ENCODE measurements around the gene GLIS2.

The GLIS2 gene

GRCh38 chr16:4373909-4374742 lies 58.3 kb downstream of the GLIS2 start:
- H3K4me3 ChIP-seq (ENCODE audit: control insufficient read depth, low read depth, low read length) = peak overlapping the region; percentile 89
- peak; percentile 95 for DNase-seq (ENCODE audit: low read depth)
- TF ChIP-seq, protein P1, sequence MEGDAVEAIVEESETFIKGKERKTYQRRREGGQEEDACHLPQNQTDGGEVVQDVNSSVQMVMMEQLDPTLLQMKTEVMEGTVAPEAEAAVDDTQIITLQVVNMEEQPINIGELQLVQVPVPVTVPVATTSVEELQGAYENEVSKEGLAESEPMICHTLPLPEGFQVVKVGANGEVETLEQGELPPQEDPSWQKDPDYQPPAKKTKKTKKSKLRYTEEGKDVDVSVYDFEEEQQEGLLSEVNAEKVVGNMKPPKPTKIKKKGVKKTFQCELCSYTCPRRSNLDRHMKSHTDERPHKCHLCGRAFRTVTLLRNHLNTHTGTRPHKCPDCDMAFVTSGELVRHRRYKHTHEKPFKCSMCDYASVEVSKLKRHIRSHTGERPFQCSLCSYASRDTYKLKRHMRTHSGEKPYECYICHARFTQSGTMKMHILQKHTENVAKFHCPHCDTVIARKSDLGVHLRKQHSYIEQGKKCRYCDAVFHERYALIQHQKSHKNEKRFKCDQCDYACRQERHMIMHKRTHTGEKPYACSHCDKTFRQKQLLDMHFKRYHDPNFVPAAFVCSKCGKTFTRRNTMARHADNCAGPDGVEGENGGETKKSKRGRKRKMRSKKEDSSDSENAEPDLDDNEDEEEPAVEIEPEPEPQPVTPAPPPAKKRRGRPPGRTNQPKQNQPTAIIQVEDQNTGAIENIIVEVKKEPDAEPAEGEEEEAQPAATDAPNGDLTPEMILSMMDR (conservative IDR thresholded peaks at IDR 0.05; ENCODE audit: control insufficient read depth, insufficient read depth, low read depth, low read length) = no peak

- DNase-seq (ENCODE audit: low read depth) = peak; percentile 66
- peak overlapping the region; percentile 6 for H3K4me3 ChIP-seq (ENCODE audit: control insufficient read depth, low read depth, low read length)
- TF ChIP-seq, protein P1 (conservative IDR thresholded peaks at IDR 0.05; ENCODE audit: control insufficient read depth, insufficient read depth, low read depth, low read length) = no peak
These were observed 59.9 kb downstream of the GLIS2 start for GRCh38 chr16:4375717-4376116.

DNA sequence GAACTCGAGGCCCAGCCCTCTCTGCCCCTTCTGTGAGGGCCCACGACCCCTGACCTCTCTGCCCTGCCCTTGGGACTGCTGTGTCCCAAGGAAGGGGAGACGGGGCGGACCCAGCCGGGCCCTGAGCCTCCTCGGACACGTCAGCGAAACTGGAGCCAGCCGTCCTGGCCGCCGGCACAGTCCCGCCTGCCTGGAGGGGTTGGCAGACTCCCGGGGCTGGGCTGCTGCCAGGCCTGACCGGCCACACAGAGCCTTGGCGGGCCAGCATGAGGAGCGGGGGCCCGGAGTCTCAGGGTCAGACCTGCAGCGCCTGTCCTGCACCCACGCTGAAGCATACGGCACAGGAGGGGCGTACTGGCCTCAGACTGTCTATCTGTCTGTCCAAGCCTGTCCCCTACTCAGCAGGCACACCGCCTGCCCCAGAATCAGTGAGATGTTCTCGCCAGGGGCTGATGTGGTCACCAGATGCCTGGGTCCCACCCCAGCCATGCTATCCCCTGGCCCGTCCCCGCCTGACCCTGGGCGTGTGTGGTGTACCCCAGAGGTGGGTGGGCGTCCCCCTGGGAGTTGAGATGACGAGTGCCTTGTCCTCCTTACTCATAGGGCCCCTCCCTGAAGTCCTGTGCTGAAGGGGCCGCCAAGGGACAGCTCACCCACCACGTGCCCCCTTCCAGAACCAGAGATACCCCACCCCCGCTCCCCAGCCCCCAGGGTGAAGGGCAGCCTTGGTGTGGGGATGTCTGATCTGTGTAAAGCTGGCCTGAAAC lies 60.4 kb downstream of the GLIS2 start:
- peak; percentile 95 for DNase-seq (ENCODE audit: low read depth)
- peak overlapping the region; percentile 15 for H3K4me3 ChIP-seq (ENCODE audit: control insufficient read depth, low read depth, low read length)

GRCh38 chr16:4376893-4377572 lies 61.2 kb downstream of the GLIS2 start:
- TF ChIP-seq, protein P1 (conservative IDR thresholded peaks at IDR 0.05; ENCODE audit: control insufficient read depth, insufficient read depth, low read depth, low read length) = no peak
- DNase-seq (ENCODE audit: low read depth) = peak; percentile 62
- H3K4me3 ChIP-seq (ENCODE audit: control insufficient read depth, low read depth, low read length) = peak overlapping the region; percentile 6

More for the DNA sequence above, 60.4 kb downstream of the GLIS2 start:
- TF ChIP-seq, protein P1 (conservative IDR thresholded peaks at IDR 0.05; ENCODE audit: control insufficient read depth, insufficient read depth, low read depth, low read length) = no peak

GRCh38 chr16:4377573-4378154 lies 61.8 kb downstream of the GLIS2 start:
- TF ChIP-seq, protein P1 (conservative IDR thresholded peaks at IDR 0.05; ENCODE audit: control insufficient read depth, insufficient read depth, low read depth, low read length) = no peak
- DNase-seq (ENCODE audit: low read depth) = no peak
- H3K4me3 ChIP-seq (ENCODE audit: control insufficient read depth, low read depth, low read length) = no peak overlapping the region

DNA sequence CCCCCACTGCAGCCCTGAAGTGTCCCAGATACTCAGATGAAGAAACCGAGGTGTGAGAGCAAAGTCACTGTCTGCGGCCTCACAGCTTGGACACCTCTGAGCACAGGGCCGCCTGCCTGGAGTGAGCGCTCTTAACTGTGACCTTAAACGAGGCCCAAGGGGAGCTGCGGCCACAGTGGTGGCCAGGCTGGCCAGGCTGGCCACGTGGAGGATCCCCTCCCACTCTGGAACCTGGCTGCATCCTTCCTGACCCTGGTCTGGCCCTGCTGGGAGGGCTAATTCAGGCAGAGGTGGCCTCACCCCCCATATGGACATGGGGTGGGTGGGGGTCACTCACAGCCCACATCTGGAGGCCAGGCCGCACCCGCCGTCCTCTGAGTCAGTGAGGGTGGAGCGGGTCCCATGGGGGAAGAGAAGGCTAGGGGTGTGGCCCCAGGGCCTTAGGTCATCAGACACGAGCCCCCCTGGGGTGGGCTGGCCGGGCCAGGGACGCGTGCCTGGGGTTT lies 62.3 kb downstream of the GLIS2 start:
- no peak overlapping the region for H3K4me3 ChIP-seq (ENCODE audit: control insufficient read depth, low read depth, low read length)

More for the DNA sequence above, 62.3 kb downstream of the GLIS2 start:
- DNase-seq (ENCODE audit: low read depth) = peak; percentile 91
- TF ChIP-seq, protein P1 (conservative IDR thresholded peaks at IDR 0.05; ENCODE audit: control insufficient read depth, insufficient read depth, low read depth, low read length) = no peak

Data from fibroblast of mammary gland (primary cell).